HepG2 (cell line): Measurements from ENCODE around the gene SLIT3. TPM values are rescaled to one million over a fixed set of nuclear protein-coding genes. Genes with fewer than 3 reads are reported as not detected.

ENCODE experiments used
- ATAC-seq: fragments of 200-7000 bp; cut with Tn5 transposase; 3 replicates; pipeline ENCODE4 v1.9.1; 2020; ENCODE audit warnings: mild to moderate bottlenecking, moderate library complexity
- BruUV-seq: library from RNA; stranded (reverse); fragments of 400-500 nt; replicated peaks from 2 replicates; lab custom pipeline; 2021; lab: Mats Ljungman, UMichigan
- CTCF ChIA-PET: fragments of 300-600 bp; formaldehyde crosslinking; extraction: SDS; loops from one replicate; lab custom pipeline; 2021; ENCODE audit warnings: low total read pairs, inconsistent platforms, low intra/inter-chr PET ratio; lab: Yijun Ruan, JAX
- POLR2A ChIA-PET: fragments of 350-600 bp; sonication (Branson Sonifier 250); formaldehyde crosslinking; loops from one replicate; lab custom pipeline; 2020; ENCODE audit warnings: antibody characterized with exemption, inconsistent platforms; lab: Yijun Ruan, JAX
- DNase-seq: peaks from one replicate; pipeline ENCODE4 v3.0.0-alpha.2; 2015; ENCODE audit warnings: low spot score
- FAIRE-seq: peaks from 3 replicates; lab custom pipeline; 2011; peaks lifted over from hg19 to GRCh38; lab: Jason Lieb, UNC
- H2AFZ ChIP-seq: one replicate; pipeline ENCODE4 v1.6.1; 2011; ENCODE audit warnings: low read length, inconsistent platforms
- H3K27ac ChIP-seq: fragments of 300-600 bp; 3 replicates; pipeline ENCODE4 v1.8.0; 2011; ENCODE audit warnings: mixed run types, mild to moderate bottlenecking, mixed read lengths, low read length, inconsistent platforms; ENCODE audit not compliant: insufficient read depth; ENCODE audit errors: extremely low read length
- H3K27me3 ChIP-seq, 2 experiments: fragments of 200-600 bp in 1 of 2; 2 replicates in 1 of 2; 3 replicates in 1 of 2; pipeline versions ENCODE4 v1.6.0 to v1.8.0; 2011; ENCODE audit warnings: low read length in 2 of 2, mild to moderate bottlenecking in 2 of 2, moderate library complexity in 2 of 2, inconsistent platforms in 1 of 2; ENCODE audit not compliant: insufficient read depth in 2 of 2, control insufficient read depth in 1 of 2
- H3K36me3 ChIP-seq, 2 experiments: fragments of 200-600 bp in 1 of 2; replicated peaks in 1 of 2; 2 replicates in 1 of 2; 3 replicates in 1 of 2; pipeline versions ENCODE4 v1.5.1 to v1.8.0; 2011; ENCODE audit warnings: low read length in 2 of 2, inconsistent platforms in 1 of 2; ENCODE audit not compliant: insufficient read depth in 2 of 2, control insufficient read depth in 1 of 2
- H3K4me1 ChIP-seq: 2 replicates; pipeline ENCODE4 v1.5.1; 2012; ENCODE audit warnings: low read length, inconsistent platforms; ENCODE audit not compliant: insufficient read depth
- H3K4me2 ChIP-seq: 2 replicates; pipeline ENCODE4 v1.6.0; 2011; ENCODE audit warnings: low read depth, low read length, inconsistent platforms
- H3K4me3 ChIP-seq, 3 experiments: fragments of 200-600 bp in 1 of 3; sonication (generic), shearing (Covaris generic) in 1 of 3; replicated peaks in 1 of 3; 2 replicates each; pipeline ENCODE4 v1.5.1; 2011 to 2016; ENCODE audit warnings: low read length in 3 of 3, inconsistent platforms in 2 of 3, low read depth in 2 of 3, mild to moderate bottlenecking in 2 of 3, control low read depth in 1 of 3, mixed read lengths in 1 of 3; ENCODE audit not compliant: insufficient read depth in 1 of 3
- H3K79me2 ChIP-seq: one replicate; pipeline ENCODE4 v1.6.1; 2011; ENCODE audit warnings: low read length, inconsistent platforms; ENCODE audit not compliant: insufficient read depth
- H3K9ac ChIP-seq: 2 replicates; pipeline ENCODE4 v1.6.0; 2011; ENCODE audit warnings: mild to moderate bottlenecking, low read depth, low read length, inconsistent platforms; ENCODE audit not compliant: insufficient read depth
- H3K9me3 ChIP-seq: 2 replicates; pipeline ENCODE4 v1.5.1; 2012; ENCODE audit warnings: mild to moderate bottlenecking, low read length
- H4K20me1 ChIP-seq: 2 replicates; pipeline ENCODE4 v1.6.0; 2011; ENCODE audit warnings: inconsistent platforms, mild to moderate bottlenecking, low read length, moderate library complexity; ENCODE audit not compliant: insufficient read depth
- MNT ChIP-seq: fragments of 450-650 bp; IDR thresholded peaks from 2 replicates; pipeline ENCODE4 v1.6.1; 2016
- MYPOP ChIP-seq: sonication (generic); formaldehyde crosslinking; IDR thresholded peaks from 2 replicates; pipeline ENCODE4 v1.8.1; 2023; ENCODE audit warnings: mild to moderate bottlenecking, moderate library complexity, missing genetic modification reagents
- ZNF615 ChIP-seq: sonication (generic); formaldehyde crosslinking; IDR thresholded peaks from 2 replicates; pipeline ENCODE4 v1.5.0; 2020; ENCODE audit warnings: mild to moderate bottlenecking, missing genetic modification reagents, borderline replicate concordance
- WGBS: methylation state at CpG from one replicate; pipeline ENCODE4 v1.1.6; 2017; ENCODE audit warnings: low lambda C conversion rate; 5-methylcytosine and 5-hydroxymethylcytosine counted together
- in situ Hi-C: cut with HindIII; loops from 2 replicates; pipeline ENCODE4 v1.10.0; 2017; ENCODE audit warnings: low pct_unique_long_range_greater_than_20kb; ENCODE audit not compliant: extremely low pct_ligation_motif_present
- intact Hi-C: fragments of 100-400 bp; cut with micrococcal nuclease; formaldehyde crosslinking; loops from one replicate; pipeline ENCODE4 v1.10.0; 2022; ENCODE audit not compliant: unreplicated experiment
- polyA plus RNA-seq, 8 experiments: library from polyadenylated mRNA; depleted of rRNA in 3 of 8; stranded (reverse) in 7 of 8; unstranded in 1 of 8; fragments of >200 nt; fragmentation: Illumina TruSeq in 4 of 8; extraction: Trizol in 4 of 8; gene quantifications; 2 replicates each; pipeline versions ENCODE4 v1.2.1 to v1.2.3, GENCODE V29; 2011 to 2016; ENCODE audit warnings: low read depth in 4 of 8, missing spikeins in 1 of 8, mixed read lengths in 1 of 8; ENCODE audit not compliant: insufficient read depth in 1 of 8
- total RNA-seq, 5 experiments: library from RNA; depleted of rRNA; stranded (reverse); fragments of >200 nt; fragmentation: Illumina TruSeq; extraction: Trizol; gene quantifications; 2 replicates each; pipeline ENCODE4 v1.2.3, GENCODE V29; 2016; ENCODE audit warnings: low read depth in 1 of 5
- TF ChIP-seq, protein P1 (sequence below): sonication (generic); formaldehyde crosslinking; IDR thresholded peaks from 2 replicates; pipeline ENCODE4 v1.4.0; 2020; ENCODE audit warnings: missing genetic modification reagents, borderline replicate concordance

Gene SLIT3
- total and polyA plus RNA-seq, 2 of the 13 experiments (the other 11 are each of a cell fraction or from before 2014, with no cell fraction given): not detected

GRCh38 chr5:168870910-168871309, 430.0 kb downstream of the SLIT3 start:
- intact Hi-C loops: no loop called here
- ATAC-seq (no peak), FAIRE-seq (no peak), DNase-seq (no peak)
- in situ Hi-C loops: no loop called here
- Histone ChIP-seq H3K9ac (no peak overlapping the region), H3K27me3 (peaks cover 3 to 35% of the 10 kb centered on the region in 2 experiments; a peak in 3 of 5 replicates), H3K79me2 (no peaks in the 10 kb centered on the region), H3K9me3 (no peaks in the 10 kb centered on the region), H2AFZ (no peak overlapping the region), H3K4me2 (no peak overlapping the region), H3K4me1 (no peaks in the 10 kb centered on the region), H3K27ac (no peak overlapping the region), H4K20me1 (no peaks in the 10 kb centered on the region), H3K36me3 (no peaks in the 10 kb centered on the region), H3K4me3 (no peak overlapping the region)
- POLR2A ChIA-PET: no interaction called here
- BruUV-seq: no TSS peak
- WGBS: 18% methylated on average over 9 of the region's 9 CpGs
- no peak for TF ChIP-seq ZNF615 (CRISPR knock-in tag)
- TF ChIP-seq, protein P1, sequence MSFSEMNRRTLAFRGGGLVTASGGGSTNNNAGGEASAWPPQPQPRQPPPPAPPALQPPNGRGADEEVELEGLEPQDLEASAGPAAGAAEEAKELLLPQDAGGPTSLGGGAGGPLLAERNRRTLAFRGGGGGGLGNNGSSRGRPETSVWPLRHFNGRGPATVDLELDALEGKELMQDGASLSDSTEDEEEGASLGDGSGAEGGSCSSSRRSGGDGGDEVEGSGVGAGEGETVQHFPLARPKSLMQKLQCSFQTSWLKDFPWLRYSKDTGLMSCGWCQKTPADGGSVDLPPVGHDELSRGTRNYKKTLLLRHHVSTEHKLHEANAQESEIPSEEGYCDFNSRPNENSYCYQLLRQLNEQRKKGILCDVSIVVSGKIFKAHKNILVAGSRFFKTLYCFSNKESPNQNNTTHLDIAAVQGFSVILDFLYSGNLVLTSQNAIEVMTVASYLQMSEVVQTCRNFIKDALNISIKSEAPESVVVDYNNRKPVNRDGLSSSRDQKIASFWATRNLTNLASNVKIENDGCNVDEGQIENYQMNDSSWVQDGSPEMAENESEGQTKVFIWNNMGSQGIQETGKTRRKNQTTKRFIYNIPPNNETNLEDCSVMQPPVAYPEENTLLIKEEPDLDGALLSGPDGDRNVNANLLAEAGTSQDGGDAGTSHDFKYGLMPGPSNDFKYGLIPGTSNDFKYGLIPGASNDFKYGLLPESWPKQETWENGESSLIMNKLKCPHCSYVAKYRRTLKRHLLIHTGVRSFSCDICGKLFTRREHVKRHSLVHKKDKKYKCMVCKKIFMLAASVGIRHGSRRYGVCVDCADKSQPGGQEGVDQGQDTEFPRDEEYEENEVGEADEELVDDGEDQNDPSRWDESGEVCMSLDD (CRISPR knock-in tag): no peak
- TF ChIP-seq MYPOP (CRISPR knock-in tag): no peak
- TF ChIP-seq MNT: peak; percentile 98
- CTCF ChIA-PET: no interaction called here
